ENCODE measurements around the gene SORT1. TPM values are rescaled to one million over a fixed set of nuclear protein-coding genes. Genes with fewer than 3 reads are reported as not detected.

Gene SORT1
- total and polyA plus RNA-seq, 2 of the 13 experiments (the other 11 are each of a cell fraction or from before 2014, with no cell fraction given): 32.4 to 93.0 TPM

GRCh38 chr1:109306832-109307273 lies 90.9 kb downstream of the SORT1 start, which contains the start of gene MYBPHL (continued):
- no peak for TF ChIP-seq ZNF83 (CRISPR knock-in tag; IDR thresholded peaks at IDR 0.05; ENCODE audit: borderline replicate concordance)
- TF ChIP-seq ZNF644 (CRISPR knock-in tag; IDR thresholded peaks at IDR 0.05; ENCODE audit: low read depth): no peak
- no peak for TF ChIP-seq SMARCC2 (IDR thresholded peaks at IDR 0.05)
- no peak for TF ChIP-seq HNF1A (IDR thresholded peaks at IDR 0.05; ENCODE audit: low read depth)
- no peak for TF ChIP-seq HNF1A (CRISPR knock-in tag; IDR thresholded peaks at IDR 0.05; ENCODE audit: borderline replicate concordance)
- no peak for TF ChIP-seq SRY (CRISPR knock-in tag; IDR thresholded peaks at IDR 0.05)
- TF ChIP-seq ARID4A (CRISPR knock-in tag; IDR thresholded peaks at IDR 0.05; ENCODE audit: borderline replicate concordance): peak; percentile 55; the same call in 1 of the 2 replicates
- no peak for TF ChIP-seq TEAD3 (CRISPR knock-in tag; optimal IDR thresholded peaks at IDR 0.05; ENCODE audit: borderline replicate concordance)
- TF ChIP-seq ZIK1 (CRISPR knock-in tag; IDR thresholded peaks at IDR 0.05; ENCODE audit: borderline replicate concordance, low read depth): no peak
- no peak for TF ChIP-seq ARNT (IDR thresholded peaks at IDR 0.05)
- TF ChIP-seq ZNF274 (CRISPR knock-in tag; IDR thresholded peaks at IDR 0.05): no peak
- no peak for TF ChIP-seq ASH2L (IDR thresholded peaks at IDR 0.05; ENCODE audit: insufficient read length, low read depth, low read length)
- no peak for TF ChIP-seq ZNF468 (CRISPR knock-in tag; IDR thresholded peaks at IDR 0.05)
- 0 out of 2 replicates have a peak, but pooled peaks have one; percentile 35 for TF ChIP-seq POLR2G (IDR thresholded peaks at IDR 0.05; ENCODE audit: low read depth, low read length)
- no peak for TF ChIP-seq CENPX (CRISPR knock-in tag; IDR thresholded peaks at IDR 0.05)
- no peak for TF ChIP-seq RNF219 (CRISPR knock-in tag; IDR thresholded peaks at IDR 0.05)
- no peak for TF ChIP-seq ZNF180 (CRISPR knock-in tag; IDR thresholded peaks at IDR 0.05; ENCODE audit: borderline replicate concordance, low read depth)
- no peak for TF ChIP-seq ZNF501 (CRISPR knock-in tag; IDR thresholded peaks at IDR 0.05)
- no peak for TF ChIP-seq ATF7-NPFF (CRISPR knock-in tag; IDR thresholded peaks at IDR 0.05; ENCODE audit: low read depth)
